A549 (cell line): ENCODE data around the gene CHM. TPM values are rescaled to one million over a fixed set of nuclear protein-coding genes. Genes with fewer than 3 reads are reported as not detected.
A peak's percentile ranks its signal among the peaks of the same experiment; 100 is the strongest.

Experiments used
- ATAC-seq, 2 experiments: fragments of 200-7000 bp in 1 of 2; fragments of >200 bp in 1 of 2; cut with Nextera tagmentation in 1 of 2; cut with Tn5 transposase in 1 of 2; 3 replicates each; pipeline versions ENCODE4 v1.8.0 to v1.9.1; 2018 to 2020; ENCODE audit warnings: mild to moderate bottlenecking in 1 of 2, moderate library complexity in 1 of 2
- CTCF ChIA-PET: fragments of 300-600 bp; sonication (Branson Sonifier 250); formaldehyde crosslinking; extraction: SDS; loops from one replicate; lab custom pipeline; 2021; ENCODE audit warnings: antibody characterized with exemption, inconsistent platforms; lab: Yijun Ruan, JAX
- POLR2A ChIA-PET: fragments of 350-600 bp; formaldehyde crosslinking; extraction: SDS; loops from one replicate; lab custom pipeline; 2021; ENCODE audit warnings: antibody characterized with exemption, inconsistent platforms; lab: Yijun Ruan, JAX
- DNase-seq, 2 experiments: peaks; one replicate each; pipeline versions ENCODE4 v3.0.0 to v3.0.0-alpha.2; 2011 to 2016; ENCODE audit warnings: low read depth in 1 of 2, low spot score in 1 of 2
- FAIRE-seq: peaks from 2 replicates; lab custom pipeline; 2011; peaks lifted over from hg19 to GRCh38; lab: Jason Lieb, UNC
- H3K27ac ChIP-seq, 2 experiments: fragments of >200 bp; sonication (Bioruptor Twin); formaldehyde crosslinking; 3 replicates each; pipeline ENCODE4 v1.5.1; 2016 to 2017
- H3K4me1 ChIP-seq: fragments of >200 bp; sonication (Bioruptor Twin); formaldehyde crosslinking; 3 replicates; pipeline ENCODE4 v1.6.1; 2016
- H3K4me2 ChIP-seq: fragments of >200 bp; sonication (Bioruptor Twin); formaldehyde crosslinking; 3 replicates; pipeline ENCODE4 v1.6.1; 2016
- H3K4me3 ChIP-seq: fragments of >200 bp; sonication (Bioruptor Twin); formaldehyde crosslinking; 3 replicates; pipeline ENCODE4 v1.5.1; 2016
- H3K9me3 ChIP-seq: fragments of >200 bp; sonication (Bioruptor Twin); formaldehyde crosslinking; 3 replicates; pipeline ENCODE4 v1.6.1; 2016
- BCL3 ChIP-seq: fragments of >200 bp; sonication (Bioruptor Twin); formaldehyde crosslinking; IDR thresholded peaks from 3 replicates; pipeline ENCODE4 v1.6.1; 2016
- BHLHE40 ChIP-seq: IDR thresholded peaks from 2 replicates; pipeline ENCODE4 v1.6.1; 2012; ENCODE audit warnings: low read depth, low read length, inconsistent platforms
- CBX2 ChIP-seq: fragments of 200-600 bp; sonication (generic); IDR thresholded peaks from 2 replicates; pipeline ENCODE4 v1.6.1; 2016; ENCODE audit warnings: low read depth, mild to moderate bottlenecking, borderline replicate concordance
- CTCF ChIP-seq: fragments of >200 bp; sonication (Bioruptor Twin); formaldehyde crosslinking; IDR thresholded peaks from 3 replicates; pipeline ENCODE4 v1.5.1; 2016
- ELK1 ChIP-seq: fragments of 150-350 bp; IDR thresholded peaks from 2 replicates; pipeline ENCODE4 v1.6.1; 2014; ENCODE audit warnings: low read depth, mild to moderate bottlenecking, low read length
- ESRRA ChIP-seq: fragments of 150-350 bp; IDR thresholded peaks from 2 replicates; pipeline ENCODE4 v1.6.1; 2014; ENCODE audit warnings: mild to moderate bottlenecking, low read length, borderline replicate concordance
- FOSB ChIP-seq: fragments of 250-450 bp; sonication (Bioruptor Pico); IDR thresholded peaks from 2 replicates; pipeline ENCODE4 v1.5.0; 2020; ENCODE audit warnings: mild to moderate bottlenecking, moderate library complexity
- GATA3 ChIP-seq: IDR thresholded peaks from 2 replicates; pipeline ENCODE4 v1.6.1; 2012; ENCODE audit warnings: borderline replicate concordance
- HDAC2 ChIP-seq: fragments of 200-600 bp; sonication (generic); IDR thresholded peaks from 2 replicates; pipeline ENCODE4 v1.6.1; 2016
- HOXA7 ChIP-seq: fragments of 250-450 bp; sonication (Bioruptor Pico); IDR thresholded peaks from 2 replicates; pipeline ENCODE4 v1.5.0; 2020; ENCODE audit warnings: mild to moderate bottlenecking, moderate library complexity
- HOXB13 ChIP-seq: fragments of 250-450 bp; sonication (Bioruptor Pico); IDR thresholded peaks from 2 replicates; pipeline ENCODE4 v1.5.0; 2020; ENCODE audit warnings: low read depth, mild to moderate bottlenecking, moderate library complexity
- JUN ChIP-seq, 2 experiments: fragments of >200 bp; sonication (Bioruptor Twin); formaldehyde crosslinking; IDR thresholded peaks; 2 replicates in 1 of 2; 3 replicates in 1 of 2; pipeline ENCODE4 v1.6.1; 2016 to 2017
- JUNB ChIP-seq: fragments of >200 bp; sonication (Bioruptor Twin); formaldehyde crosslinking; IDR thresholded peaks from 2 replicates; pipeline ENCODE4 v1.6.1; 2016
- KDM5A ChIP-seq: fragments of 200-600 bp; sonication (generic); IDR thresholded peaks from 2 replicates; pipeline ENCODE4 v1.6.1; 2016; ENCODE audit warnings: antibody characterized with exemption, mild to moderate bottlenecking
- MAX ChIP-seq: IDR thresholded peaks from 2 replicates; pipeline ENCODE4 v1.6.1; 2012
- MYC ChIP-seq: IDR thresholded peaks from 2 replicates; pipeline ENCODE4 v1.6.1; 2012; ENCODE audit warnings: mild to moderate bottlenecking, inconsistent platforms, low read length, improper control_type of control experiment, borderline replicate concordance
- NFE2L2 ChIP-seq: fragments of 150-350 bp; conservative IDR thresholded peaks from 2 replicates; pipeline ENCODE4 v1.6.1; 2014; ENCODE audit warnings: low read length
- NPAS2 ChIP-seq: fragments of 250-450 bp; sonication (Bioruptor Pico); IDR thresholded peaks from 2 replicates; pipeline ENCODE4 v1.8.0; 2022; ENCODE audit warnings: mild to moderate bottlenecking, moderate library complexity, borderline replicate concordance
- NR3C1 ChIP-seq: fragments of >200 bp; sonication (Bioruptor Twin); formaldehyde crosslinking; IDR thresholded peaks from 3 replicates; pipeline ENCODE4 v1.6.1; 2017
- PHF8 ChIP-seq: fragments of 200-600 bp; sonication (generic); IDR thresholded peaks from 2 replicates; pipeline ENCODE4 v1.6.1; 2016; ENCODE audit warnings: low read depth, mild to moderate bottlenecking, antibody characterized with exemption, moderate library complexity, borderline replicate concordance
- POLR2A ChIP-seq: IDR thresholded peaks from 2 replicates; pipeline ENCODE4 v1.6.1; 2012; ENCODE audit warnings: mild to moderate bottlenecking, low read length
- RAD21 ChIP-seq, 2 experiments: fragments of >200 bp in 1 of 2; sonication (Bioruptor Twin) in 1 of 2; formaldehyde crosslinking in 1 of 2; IDR thresholded peaks in 1 of 2; conservative IDR thresholded peaks in 1 of 2; 2 replicates in 1 of 2; 3 replicates in 1 of 2; pipeline ENCODE4 v1.6.1; 2012 to 2018; ENCODE audit warnings: inconsistent platforms in 1 of 2
- RARB ChIP-seq: fragments of 250-450 bp; sonication (Bioruptor Pico); IDR thresholded peaks from 2 replicates; pipeline ENCODE4 v1.8.0; 2021; ENCODE audit warnings: mild to moderate bottlenecking, moderate library complexity
- SREBF2 ChIP-seq: fragments of 450-650 bp; IDR thresholded peaks from 2 replicates; pipeline ENCODE4 v1.6.1; 2014; ENCODE audit warnings: mild to moderate bottlenecking, moderate library complexity
- TFCP2L1 ChIP-seq: fragments of 250-450 bp; sonication (Bioruptor Pico); IDR thresholded peaks from 2 replicates; pipeline ENCODE4 v1.5.0; 2021; ENCODE audit warnings: mild to moderate bottlenecking
- TP53 ChIP-seq: fragments of 250-450 bp; sonication (Bioruptor Pico); IDR thresholded peaks from 2 replicates; pipeline ENCODE4 v1.5.0; 2021; ENCODE audit warnings: mild to moderate bottlenecking, moderate library complexity
- USF2 ChIP-seq: fragments of 450-650 bp; IDR thresholded peaks from 2 replicates; pipeline ENCODE4 v1.6.1; 2014; ENCODE audit warnings: antibody characterized with exemption
- ZSCAN20 ChIP-seq: fragments of 250-450 bp; sonication (Bioruptor Pico); IDR thresholded peaks from 2 replicates; pipeline ENCODE4 v1.8.0; 2022; ENCODE audit warnings: mild to moderate bottlenecking, moderate library complexity
- WGBS: methylation state at CpG from one replicate; pipeline ENCODE4 v1.1.6; 2017; ENCODE audit errors: missing lambda C conversion rate; 5-methylcytosine and 5-hydroxymethylcytosine counted together
- polyA minus RNA-seq: library from RNA; depleted of rRNA, polyadenylated mRNA; stranded (reverse); fragments of >200 nt; gene quantifications from 2 replicates; pipeline ENCODE4 v1.2.3, GENCODE V29; 2011; rRNA and poly(A)+ RNA removed
- polyA plus RNA-seq, 4 experiments: library from polyadenylated mRNA; depleted of rRNA in 3 of 4; stranded (reverse); fragments of >200 nt; fragmentation: RNase III in 1 of 4; extraction: RNeasy Plus Mini Kit Qiagen cat#74134 plus additional on column Dnase treatment in 1 of 4; gene quantifications; 2 replicates in 3 of 4; 3 replicates in 1 of 4; pipeline ENCODE4 v1.2.3, GENCODE V29; 2011 to 2017

Gene CHM
- 20.8 and 23.7 TPM in 2 replicates for polyA plus RNA-seq (2011; rRNA removed)
- 5.6 and 7.1 TPM in 2 replicates for polyA plus RNA-seq (2012; cell fraction: cytosol; rRNA removed)
- polyA plus RNA-seq (2012; cell fraction: nucleus; rRNA removed) = 3.9 and 6.2 TPM in 2 replicates
- polyA plus RNA-seq (2017; fragmentation: RNase III; extraction: RNeasy Plus Mini Kit Qiagen cat#74134 plus additional on column Dnase treatment) = 13.0 to 14.2 TPM (median 13.9 TPM) in 3 replicates
- 10.5 and 11.4 TPM in 2 replicates for polyA minus RNA-seq

- H3K4me3 ChIP-seq = peak within 1 kb of the TSS; percentile 68
- H3K9me3 ChIP-seq = no peaks in the 10 kb centered on the region
- peak; percentile 98 to 99 for ATAC-seq
- no peak for TF ChIP-seq HOXA7 (CRISPR knock-in tag)
- no peak for TF ChIP-seq NPAS2 (CRISPR knock-in tag)
- no peak for TF ChIP-seq RAD21 (conservative IDR thresholded peaks at IDR 0.05 in 1 of 2, IDR thresholded peaks at IDR 0.05 in 1 of 2)
- no peak for TF ChIP-seq CBX2
- TF ChIP-seq MAX = 0 out of 2 replicates have a peak, but pooled peaks have one; percentile 25
- no peak for TF ChIP-seq NFE2L2
- TF ChIP-seq HOXB13 = no peak
- no peak for TF ChIP-seq BCL3
- 0 out of 2 replicates have a peak, but pooled peaks have one; percentile 53 for TF ChIP-seq PHF8
- no peak for TF ChIP-seq ELK1
- TF ChIP-seq TFCP2L1 (CRISPR knock-in tag) = no peak
- no peak for TF ChIP-seq BHLHE40
- no peak for TF ChIP-seq MYC
- TF ChIP-seq TP53 (CRISPR knock-in tag) = no peak
- TF ChIP-seq ESRRA = no peak
- TF ChIP-seq USF2 = peak; percentile 85
- peak; percentile 35; the same call in 1 of the 2 replicates for TF ChIP-seq POLR2A
- TF ChIP-seq ZSCAN20 (CRISPR knock-in tag) = no peak
- TF ChIP-seq KDM5A = peak; percentile 89
- TF ChIP-seq RARB (CRISPR knock-in tag) = no peak
- TF ChIP-seq SREBF2 = no peak
- no peak for TF ChIP-seq CTCF
- TF ChIP-seq NR3C1 = no peak
- TF ChIP-seq JUNB = no peak
- TF ChIP-seq JUN (IDR thresholded peaks at IDR 0.05) = peak; percentile 34 to 63; a peak in 2 of 5 replicates
- no peak for TF ChIP-seq GATA3
- no peak for TF ChIP-seq FOSB (CRISPR knock-in tag)
- peak; percentile 48; the same call in 1 of the 2 replicates for TF ChIP-seq HDAC2
- TF ChIP-seq, all 56 proteins: peak for 7
- Histone ChIP-seq H3K27ac (peak within 1 kb of the TSS; percentile 70 to 86), H3K4me2 (peak within 1 kb of the TSS; percentile 84), H3K4me1 (peaks cover 8% of the 10 kb centered on the region; the same call in 1 of the 3 replicates)
- 2% methylated on average over 25 of the region's 25 CpGs for WGBS
- CTCF ChIA-PET = no interaction called here
- FAIRE-seq (peak; percentile 46), DNase-seq (peak; percentile 75 to 84)
- POLR2A ChIA-PET = no interaction called here
Observed at GRCh38 chrX:86047174-86047935, at the start of gene CHM. Gene CHM, minus strand, starts transcription at chrX:86047558. Its CDS starts 26 bp downstream, at chrX:86047532.
